CD8-positive, alpha-beta memory T cell (primary cell): ENCODE data around the gene CRNN. TPM values are rescaled to one million over a fixed set of nuclear protein-coding genes. Genes with fewer than 3 reads are reported as not detected.

Experiments used
- CTCF ChIA-PET: fragments of 350-600 bp; sonication (Branson Sonifier 250); formaldehyde crosslinking; loops from one replicate; lab custom pipeline; 2021; ENCODE audit warnings: antibody characterized with exemption; lab: Charles Lee
- POLR2A ChIA-PET: fragments of 350-600 bp; sonication (Branson Sonifier 250); formaldehyde crosslinking; loops from one replicate; lab custom pipeline; 2021; ENCODE audit warnings: antibody characterized with exemption; lab: Charles Lee
- DNase-seq, 5 donors: peaks; one replicate each; pipeline versions ENCODE4 v3.0.0 to v3.0.0-alpha.2; 2020 to 2022; ENCODE audit warnings: mixed read lengths in 1 of 5
- H3K27ac ChIP-seq: one replicate; pipeline ENCODE4 v1.7.0; 2013; ENCODE audit warnings: low read depth, mild to moderate bottlenecking, low read length, moderate library complexity
- H3K27me3 ChIP-seq: 2 replicates; pipeline ENCODE4 v1.7.0; 2013; ENCODE audit warnings: low read length, mild to moderate bottlenecking; ENCODE audit not compliant: insufficient read depth, poor library complexity, severe bottlenecking
- H3K36me3 ChIP-seq: 2 replicates; pipeline ENCODE4 v1.7.0; 2013; ENCODE audit warnings: mild to moderate bottlenecking, low read length, moderate library complexity; ENCODE audit not compliant: insufficient read depth
- H3K4me1 ChIP-seq: 2 replicates; pipeline ENCODE4 v1.7.0; 2013; ENCODE audit warnings: mild to moderate bottlenecking, low read length, moderate library complexity; ENCODE audit not compliant: insufficient read depth
- H3K4me3 ChIP-seq: 2 replicates; pipeline ENCODE4 v1.7.0; 2013; ENCODE audit warnings: mild to moderate bottlenecking, low read length
- H3K9me3 ChIP-seq: 2 replicates; pipeline ENCODE4 v1.7.0; 2013; ENCODE audit warnings: mild to moderate bottlenecking, low read length
- H3K27ac Mint-ChIP-seq, 8 donors: one replicate each; pipeline ENCODE4 v1.8.0; 2020 to 2021; ENCODE audit warnings: mixed read lengths in 8 of 8, mild to moderate bottlenecking in 6 of 8, inconsistent platforms in 3 of 8, moderate library complexity in 3 of 8
- H3K27me3 Mint-ChIP-seq, 2 donors: one replicate each; pipeline ENCODE4 v1.8.0; 2020 to 2021; ENCODE audit warnings: mixed read lengths in 2 of 2, mild to moderate bottlenecking in 1 of 2, moderate library complexity in 1 of 2
- H3K36me3 Mint-ChIP-seq, 3 donors: one replicate each; pipeline ENCODE4 v1.8.0; 2020 to 2021; ENCODE audit warnings: mixed read lengths in 3 of 3, inconsistent platforms in 1 of 3, mild to moderate bottlenecking in 1 of 3
- H3K4me1 Mint-ChIP-seq, 3 donors: one replicate each; pipeline ENCODE4 v1.8.0; 2020 to 2021; ENCODE audit warnings: mixed read lengths in 3 of 3, inconsistent platforms in 1 of 3, mild to moderate bottlenecking in 1 of 3
- H3K4me3 Mint-ChIP-seq, 7 donors: one replicate each; pipeline ENCODE4 v1.8.0; 2020 to 2021; ENCODE audit warnings: mixed read lengths in 7 of 7, mild to moderate bottlenecking in 6 of 7, moderate library complexity in 4 of 7, inconsistent platforms in 2 of 7
- H3K9me3 Mint-ChIP-seq, 5 donors: one replicate each; pipeline ENCODE4 v1.8.0; 2020 to 2022; ENCODE audit warnings: mixed read lengths in 5 of 5, mild to moderate bottlenecking in 3 of 5, moderate library complexity in 2 of 5, inconsistent platforms in 1 of 5
- polyA plus RNA-seq: library from polyadenylated mRNA; unstranded; fragments of 300-500 nt; fragmentation: Illumina TruSeq; gene quantifications from one replicate; pipeline ENCODE4 v1.2.3, GENCODE V29; 2021
- total RNA-seq, 2 experiments: library from RNA; stranded (reverse); gene quantifications; one replicate each; pipeline ENCODE4 v1.2.3, GENCODE V29; 2021

Gene CRNN
- total and polyA plus RNA-seq, 3 experiments from 2014 or later, result not detected

- no peak overlapping the region for H3K4me3 Mint-ChIP-seq
- Histone ChIP-seq H3K27me3 (no peaks in the 10 kb centered on the region), H3K27ac (no peak overlapping the region), H3K9me3 (no peaks in the 10 kb centered on the region), H3K4me1 (peaks cover 15% of the 10 kb centered on the region), H3K4me3 (no peak overlapping the region), H3K36me3 (no peaks in the 10 kb centered on the region)
- no peaks in the 10 kb centered on the region for H3K36me3 Mint-ChIP-seq
- H3K27ac Mint-ChIP-seq, result no peak overlapping the region
- no peaks in the 10 kb centered on the region for H3K9me3 Mint-ChIP-seq
- peaks cover 22 to 31% (median 29%) of the 10 kb centered on the region in 3 donors for H3K4me1 Mint-ChIP-seq
- ChIA-PET POLR2A (no interaction called here), CTCF (interaction anchor here (3.4 to 3.5 kb wide), 3 partner anchors 9 to 272 kb away, joined by 22 to 146 read pairs (median 33); no protein-coding TSS in a partner anchor)
- H3K27me3 Mint-ChIP-seq, result peaks cover 0 to 8% of the 10 kb centered on the region in 2 donors
- DNase-seq, result no peak
These were observed 43.0 kb upstream of the CRNN start for GRCh38 chr1:152457071-152457470.

DNA sequence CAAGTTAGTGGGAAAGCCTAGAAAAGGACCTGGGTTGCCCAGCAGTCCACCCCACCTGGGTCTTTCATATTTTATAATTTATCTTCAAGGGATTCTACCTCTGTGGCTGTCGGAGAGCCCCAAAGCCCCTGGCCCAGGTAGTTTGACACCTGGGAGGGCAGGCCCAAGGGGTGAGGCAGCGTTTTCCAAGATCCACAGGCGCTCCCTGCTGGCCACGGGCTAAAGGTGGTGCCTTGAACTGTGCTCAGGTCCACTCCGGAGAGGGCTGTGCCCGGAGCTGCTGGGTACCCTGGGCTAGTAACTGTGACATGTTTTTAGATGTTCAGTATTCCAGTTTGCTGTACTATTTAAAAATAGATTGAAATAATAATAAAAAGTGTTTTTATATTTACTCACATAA, 37.2 kb upstream of the CRNN start:
- H3K27me3 Mint-ChIP-seq, result peaks cover 4 to 5% of the 10 kb centered on the region in 2 donors
- H3K9me3 Mint-ChIP-seq, result no peaks in the 10 kb centered on the region
- no peaks in the 10 kb centered on the region for H3K4me1 Mint-ChIP-seq
- H3K4me3 Mint-ChIP-seq, result no peak overlapping the region
- no peaks in the 10 kb centered on the region for H3K27me3 ChIP-seq
- H3K27ac ChIP-seq, result no peak overlapping the region
- no peaks in the 10 kb centered on the region for H3K4me1 ChIP-seq
- H3K4me3 ChIP-seq, result no peak overlapping the region
- ChIA-PET POLR2A (no interaction called here), CTCF (interaction anchor here (0.9 kb wide), 1 partner anchor 8 kb away, joined by 4 read pairs; no protein-coding TSS in a partner anchor)
- H3K36me3 ChIP-seq, result no peaks in the 10 kb centered on the region
- no peaks in the 10 kb centered on the region for H3K9me3 ChIP-seq
- no peak overlapping the region for H3K27ac Mint-ChIP-seq
- no peak for DNase-seq
- no peaks in the 10 kb centered on the region for H3K36me3 Mint-ChIP-seq

DNA sequence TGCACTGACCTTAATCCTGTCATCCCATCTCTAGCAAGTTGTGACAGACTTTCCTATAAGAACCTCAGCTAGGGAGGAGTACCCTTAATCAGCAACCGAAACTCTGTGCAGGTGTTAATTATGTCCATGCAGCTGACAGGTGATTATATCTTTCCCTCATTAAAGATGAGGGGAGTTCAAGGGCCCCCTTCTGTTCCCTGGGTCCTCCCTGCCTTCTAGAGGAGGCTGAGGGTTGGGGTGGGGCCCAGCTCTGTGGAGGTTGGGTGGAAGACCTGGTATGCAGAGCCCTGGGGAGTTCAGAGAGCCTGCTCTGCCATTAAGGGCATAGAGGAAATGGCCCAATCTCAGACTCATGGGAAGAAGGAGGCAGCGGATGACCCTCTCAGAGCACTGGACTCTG, 35.6 kb upstream of the CRNN start:
- H3K36me3 Mint-ChIP-seq, result no peaks in the 10 kb centered on the region
- H3K27ac ChIP-seq, result no peak overlapping the region
- H3K9me3 ChIP-seq, result no peaks in the 10 kb centered on the region
- CTCF ChIA-PET, result interaction anchor here (1.3 to 3.3 kb wide), 3 partner anchors 9 to 261 kb away, joined by 3 to 33 read pairs (median 9); no protein-coding TSS in a partner anchor
- H3K27me3 ChIP-seq, result no peaks in the 10 kb centered on the region
- no peak overlapping the region for H3K4me3 ChIP-seq
- no peak overlapping the region for H3K27ac Mint-ChIP-seq
- peaks cover 4 to 6% of the 10 kb centered on the region in 2 donors for H3K27me3 Mint-ChIP-seq
- POLR2A ChIA-PET, result no interaction called here
- H3K9me3 Mint-ChIP-seq, result no peaks in the 10 kb centered on the region
- no peaks in the 10 kb centered on the region for H3K36me3 ChIP-seq
- no peaks in the 10 kb centered on the region for H3K4me1 Mint-ChIP-seq
- H3K4me3 Mint-ChIP-seq, result no peak overlapping the region
- DNase-seq, result no peak
- H3K4me1 ChIP-seq, result no peaks in the 10 kb centered on the region

- H3K27me3 ChIP-seq, result no peaks in the 10 kb centered on the region
- H3K4me3 Mint-ChIP-seq, result no peak overlapping the region
- ChIA-PET POLR2A (no interaction called here), CTCF (interaction anchor here (1.0 to 3.3 kb wide), 5 partner anchors 10 to 262 kb away, joined by 3 to 33 read pairs (median 5); no protein-coding TSS in a partner anchor)
- H3K36me3 ChIP-seq, result no peaks in the 10 kb centered on the region
- no peak overlapping the region for H3K27ac ChIP-seq
- no peak for DNase-seq
- no peak overlapping the region for H3K27ac Mint-ChIP-seq
- peaks cover 4 to 10% of the 10 kb centered on the region in 2 donors for H3K27me3 Mint-ChIP-seq
- no peaks in the 10 kb centered on the region for H3K9me3 Mint-ChIP-seq
- H3K4me3 ChIP-seq, result no peak overlapping the region
- no peaks in the 10 kb centered on the region for H3K9me3 ChIP-seq
- no peaks in the 10 kb centered on the region for H3K36me3 Mint-ChIP-seq
- H3K4me1 ChIP-seq, result no peaks in the 10 kb centered on the region
- no peaks in the 10 kb centered on the region for H3K4me1 Mint-ChIP-seq
These were observed 34.4 kb upstream of the CRNN start for GRCh38 chr1:152448496-152448895.

DNA sequence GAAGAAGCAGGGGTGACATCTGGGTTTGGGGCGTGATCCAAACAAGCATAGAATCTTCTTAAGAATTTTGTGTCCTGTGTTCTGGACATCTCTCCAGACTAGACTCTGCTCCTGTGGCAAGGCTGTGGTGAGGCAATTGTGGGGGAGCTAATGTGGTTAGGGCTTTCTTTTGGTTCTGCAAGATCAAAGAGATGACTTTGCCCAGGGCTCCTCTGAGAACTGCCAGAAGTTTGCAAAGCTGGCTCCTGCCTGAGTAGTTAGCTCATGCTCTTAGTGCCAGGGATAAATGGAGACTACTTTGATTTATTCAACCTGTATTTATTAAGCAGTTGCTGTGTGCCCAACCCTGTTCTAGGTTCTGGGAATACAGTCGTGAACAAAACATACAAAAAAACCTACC, 34.0 kb upstream of the CRNN start:
- Histone ChIP-seq H3K27ac (no peak overlapping the region), H3K4me3 (no peak overlapping the region), H3K27me3 (no peaks in the 10 kb centered on the region), H3K9me3 (no peaks in the 10 kb centered on the region), H3K4me1 (no peaks in the 10 kb centered on the region), H3K36me3 (no peaks in the 10 kb centered on the region)
- ChIA-PET POLR2A (no interaction called here), CTCF (interaction anchor here (1.0 to 3.3 kb wide), 5 partner anchors 11 to 261 kb away, joined by 3 to 33 read pairs (median 5); no protein-coding TSS in a partner anchor)
- Mint-ChIP-seq H3K4me1 (no peaks in the 10 kb centered on the region), H3K27ac (no peak overlapping the region), H3K27me3 (peaks cover 4 to 10% of the 10 kb centered on the region in 2 donors), H3K9me3 (no peaks in the 10 kb centered on the region), H3K4me3 (no peak overlapping the region), H3K36me3 (no peaks in the 10 kb centered on the region)
- DNase-seq, result no peak

- H3K36me3 Mint-ChIP-seq, result no peaks in the 10 kb centered on the region
- no peaks in the 10 kb centered on the region for H3K9me3 Mint-ChIP-seq
- no peak overlapping the region for H3K4me3 ChIP-seq
- no peak overlapping the region for H3K27ac Mint-ChIP-seq
- ChIA-PET POLR2A (no interaction called here), CTCF (interaction anchor here (1.4 to 3.3 kb wide), 3 partner anchors 11 to 261 kb away, joined by 5 to 33 read pairs (median 9); no protein-coding TSS in a partner anchor)
- no peak for DNase-seq
- no peaks in the 10 kb centered on the region for H3K27me3 ChIP-seq
- no peaks in the 10 kb centered on the region for H3K36me3 ChIP-seq
- peaks cover 4 to 12% of the 10 kb centered on the region in 2 donors for H3K27me3 Mint-ChIP-seq
- no peak overlapping the region for H3K27ac ChIP-seq
- no peaks in the 10 kb centered on the region for H3K9me3 ChIP-seq
- H3K4me1 ChIP-seq, result no peaks in the 10 kb centered on the region
- no peak overlapping the region for H3K4me3 Mint-ChIP-seq
- H3K4me1 Mint-ChIP-seq, result no peaks in the 10 kb centered on the region
These were observed 33.4 kb upstream of the CRNN start for GRCh38 chr1:152447484-152447883.

DNA sequence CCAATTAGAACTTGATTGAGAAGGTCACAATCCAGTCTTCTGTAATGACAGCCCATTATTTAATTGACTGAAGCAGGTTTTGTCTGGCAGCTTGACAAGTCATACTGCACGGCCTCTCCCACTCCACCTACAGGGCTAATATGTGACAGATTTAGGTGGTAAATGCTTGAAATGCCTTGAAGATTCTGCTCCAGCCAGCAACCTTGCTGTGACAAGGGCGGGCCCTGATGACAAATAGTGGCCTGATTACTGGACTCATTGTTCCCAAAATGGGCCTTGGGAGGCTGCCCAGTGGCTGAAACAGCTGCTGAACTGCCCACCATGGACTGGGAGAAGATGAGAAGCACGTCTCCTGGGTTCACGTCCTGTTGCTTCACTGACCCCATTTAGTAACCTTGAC, 30.0 kb upstream of the CRNN start:
- Histone ChIP-seq H3K27me3 (no peaks in the 10 kb centered on the region), H3K4me1 (no peaks in the 10 kb centered on the region), H3K4me3 (no peak overlapping the region), H3K27ac (no peak overlapping the region), H3K36me3 (no peaks in the 10 kb centered on the region), H3K9me3 (no peaks in the 10 kb centered on the region)
- Mint-ChIP-seq H3K9me3 (no peaks in the 10 kb centered on the region), H3K27ac (no peak overlapping the region), H3K4me3 (no peak overlapping the region), H3K4me1 (peaks cover 3 to 6% (median 4%) of the 10 kb centered on the region in 3 donors), H3K27me3 (peaks cover 1 to 12% of the 10 kb centered on the region in 2 donors), H3K36me3 (no peaks in the 10 kb centered on the region)
- ChIA-PET POLR2A (no interaction called here), CTCF (interaction anchor here (2.9 kb wide), 1 partner anchor 255 kb away, joined by 11 read pairs; no protein-coding TSS in a partner anchor)
- DNase-seq, result no peak

GRCh38 chr1:152442765-152443164, 28.7 kb upstream of the CRNN start:
- Histone ChIP-seq H3K27me3 (no peaks in the 10 kb centered on the region), H3K4me3 (no peak overlapping the region), H3K9me3 (no peaks in the 10 kb centered on the region), H3K27ac (no peak overlapping the region), H3K4me1 (no peaks in the 10 kb centered on the region), H3K36me3 (no peaks in the 10 kb centered on the region)
- peaks cover 3 to 6% (median 4%) of the 10 kb centered on the region in 3 donors for H3K4me1 Mint-ChIP-seq
- no peak overlapping the region for H3K4me3 Mint-ChIP-seq
- peaks cover 7 to 13% of the 10 kb centered on the region in 2 donors for H3K27me3 Mint-ChIP-seq
- POLR2A ChIA-PET, result no interaction called here
- no peak overlapping the region for H3K27ac Mint-ChIP-seq
- no peak for DNase-seq
- H3K36me3 Mint-ChIP-seq, result no peaks in the 10 kb centered on the region
- no peaks in the 10 kb centered on the region for H3K9me3 Mint-ChIP-seq
- CTCF ChIA-PET, result interaction anchor here (0.8 to 1.1 kb wide), 2 partner anchors 16 to 254 kb away, joined by 3 to 8 read pairs; no protein-coding TSS in a partner anchor
